ENCODE measurements around the gene MPRIP.
"Not testable (repeated sequence)": the region's sequence is repeated elsewhere in the genome, so short reads cannot be mapped to it uniquely, and the experiment has no call there.

MPRIP gene, protein sequence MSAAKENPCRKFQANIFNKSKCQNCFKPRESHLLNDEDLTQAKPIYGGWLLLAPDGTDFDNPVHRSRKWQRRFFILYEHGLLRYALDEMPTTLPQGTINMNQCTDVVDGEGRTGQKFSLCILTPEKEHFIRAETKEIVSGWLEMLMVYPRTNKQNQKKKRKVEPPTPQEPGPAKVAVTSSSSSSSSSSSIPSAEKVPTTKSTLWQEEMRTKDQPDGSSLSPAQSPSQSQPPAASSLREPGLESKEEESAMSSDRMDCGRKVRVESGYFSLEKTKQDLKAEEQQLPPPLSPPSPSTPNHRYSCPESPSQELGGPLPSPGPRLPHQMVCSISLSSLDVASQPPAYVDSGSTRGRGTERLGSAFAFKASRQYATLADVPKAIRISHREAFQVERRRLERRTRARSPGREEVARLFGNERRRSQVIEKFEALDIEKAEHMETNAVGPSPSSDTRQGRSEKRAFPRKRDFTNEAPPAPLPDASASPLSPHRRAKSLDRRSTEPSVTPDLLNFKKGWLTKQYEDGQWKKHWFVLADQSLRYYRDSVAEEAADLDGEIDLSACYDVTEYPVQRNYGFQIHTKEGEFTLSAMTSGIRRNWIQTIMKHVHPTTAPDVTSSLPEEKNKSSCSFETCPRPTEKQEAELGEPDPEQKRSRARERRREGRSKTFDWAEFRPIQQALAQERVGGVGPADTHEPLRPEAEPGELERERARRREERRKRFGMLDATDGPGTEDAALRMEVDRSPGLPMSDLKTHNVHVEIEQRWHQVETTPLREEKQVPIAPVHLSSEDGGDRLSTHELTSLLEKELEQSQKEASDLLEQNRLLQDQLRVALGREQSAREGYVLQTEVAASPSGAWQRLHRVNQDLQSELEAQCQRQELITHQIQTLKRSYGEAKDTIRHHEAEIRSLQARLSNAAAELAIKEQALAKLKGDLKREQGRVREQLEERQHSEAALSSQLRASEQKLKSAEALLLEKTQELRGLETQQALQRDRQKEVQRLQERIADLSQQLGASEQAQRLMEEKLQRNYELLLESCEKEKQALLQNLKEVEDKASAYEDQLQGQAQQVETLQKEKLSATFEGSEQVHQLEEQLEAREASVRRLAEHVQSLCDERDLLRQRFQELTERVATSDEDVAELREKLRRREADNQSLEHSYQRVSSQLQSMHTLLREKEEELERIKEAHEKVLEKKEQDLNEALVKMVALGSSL (N-terminal part only)

DNA sequence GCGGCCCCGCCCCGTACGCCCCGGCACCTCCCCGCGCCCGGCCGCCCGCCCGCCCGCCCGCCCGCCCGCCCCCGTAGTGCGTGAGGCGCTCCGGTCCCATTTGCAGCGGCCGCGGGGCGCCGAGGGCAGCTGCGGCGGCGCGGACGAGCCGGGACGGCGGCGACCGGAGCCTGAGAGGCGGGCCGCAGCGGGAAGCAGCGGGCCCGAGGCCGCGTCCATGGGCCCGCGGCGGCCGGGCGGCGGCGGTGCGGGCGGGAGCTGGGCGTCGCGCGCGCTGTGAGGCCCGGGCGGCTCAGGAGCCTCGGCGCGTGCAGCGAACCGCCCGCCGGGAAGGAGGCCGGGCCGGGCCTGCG, at the start of gene MPRIP:
MPRIP (plus strand) TSS at position 74 of the 353 bp plus-strand sequence. CDS start 392 bp downstream, outside the sequence.
- no peak for DNase-seq (ENCODE audit: low read depth)

DNA sequence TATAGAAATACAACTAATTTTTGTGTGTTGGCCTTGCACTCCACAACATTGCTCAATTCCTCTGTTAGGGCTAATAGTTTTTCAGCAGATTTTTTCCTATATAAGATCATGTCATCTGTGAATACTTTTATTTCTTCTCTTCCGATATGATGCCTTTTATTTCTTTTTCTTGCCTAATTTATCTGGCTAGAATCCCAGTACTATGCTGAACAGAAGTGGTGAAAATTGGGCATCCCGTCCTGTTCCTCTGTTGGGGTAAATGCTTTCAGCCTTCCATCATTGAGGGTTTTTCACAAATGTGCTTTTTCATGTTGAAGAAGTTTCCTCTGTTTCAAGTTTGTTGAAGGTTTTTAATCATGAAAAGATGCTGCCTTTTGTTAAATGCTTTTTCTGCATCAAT, 47.6 kb upstream of the MPRIP start:
- DNase-seq (ENCODE audit: low read depth) = no peak

DNA sequence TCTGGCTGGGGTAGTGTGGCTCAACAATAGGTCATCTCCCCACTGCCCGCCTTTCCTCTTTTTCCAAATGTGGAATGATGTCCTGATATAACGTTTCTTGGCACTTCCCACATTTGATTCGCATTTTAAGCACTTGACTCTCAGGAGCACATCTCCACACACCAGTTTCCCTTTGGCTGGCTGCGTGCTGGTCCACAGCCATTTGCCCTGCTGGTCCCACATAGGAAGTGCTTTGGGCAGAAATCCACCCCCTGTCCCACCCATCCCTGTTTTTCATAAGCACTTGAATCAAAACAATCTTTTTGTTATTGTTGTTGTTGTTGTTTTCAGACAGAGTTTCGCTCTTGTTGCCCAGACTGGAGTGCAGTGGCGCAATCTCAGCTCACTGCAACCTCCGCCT, 46.3 kb upstream of the MPRIP start:
- DNase-seq (ENCODE audit: low read depth) = no peak

DNA sequence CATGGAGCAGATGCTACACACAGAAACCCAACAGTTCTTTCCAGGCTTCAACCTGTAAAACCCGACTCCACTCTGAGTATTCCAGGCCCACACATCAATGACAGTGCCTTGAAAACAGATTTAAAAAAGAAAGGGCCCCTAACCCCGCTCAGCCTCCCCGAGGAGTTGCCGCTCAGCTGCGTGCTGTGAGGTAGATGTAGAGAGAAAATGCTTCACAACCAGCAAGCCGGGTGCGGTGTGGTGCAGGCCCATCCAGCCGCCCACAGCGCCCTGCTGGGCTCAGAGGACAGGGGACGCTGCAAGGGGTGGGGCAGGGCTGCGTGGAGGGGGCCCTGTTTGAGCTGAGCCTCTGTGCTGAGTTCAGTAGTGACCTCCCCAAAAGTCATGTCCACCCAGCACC, 45.5 kb upstream of the MPRIP start:
- not testable (repeated sequence) for DNase-seq (ENCODE audit: low read depth)

DNA sequence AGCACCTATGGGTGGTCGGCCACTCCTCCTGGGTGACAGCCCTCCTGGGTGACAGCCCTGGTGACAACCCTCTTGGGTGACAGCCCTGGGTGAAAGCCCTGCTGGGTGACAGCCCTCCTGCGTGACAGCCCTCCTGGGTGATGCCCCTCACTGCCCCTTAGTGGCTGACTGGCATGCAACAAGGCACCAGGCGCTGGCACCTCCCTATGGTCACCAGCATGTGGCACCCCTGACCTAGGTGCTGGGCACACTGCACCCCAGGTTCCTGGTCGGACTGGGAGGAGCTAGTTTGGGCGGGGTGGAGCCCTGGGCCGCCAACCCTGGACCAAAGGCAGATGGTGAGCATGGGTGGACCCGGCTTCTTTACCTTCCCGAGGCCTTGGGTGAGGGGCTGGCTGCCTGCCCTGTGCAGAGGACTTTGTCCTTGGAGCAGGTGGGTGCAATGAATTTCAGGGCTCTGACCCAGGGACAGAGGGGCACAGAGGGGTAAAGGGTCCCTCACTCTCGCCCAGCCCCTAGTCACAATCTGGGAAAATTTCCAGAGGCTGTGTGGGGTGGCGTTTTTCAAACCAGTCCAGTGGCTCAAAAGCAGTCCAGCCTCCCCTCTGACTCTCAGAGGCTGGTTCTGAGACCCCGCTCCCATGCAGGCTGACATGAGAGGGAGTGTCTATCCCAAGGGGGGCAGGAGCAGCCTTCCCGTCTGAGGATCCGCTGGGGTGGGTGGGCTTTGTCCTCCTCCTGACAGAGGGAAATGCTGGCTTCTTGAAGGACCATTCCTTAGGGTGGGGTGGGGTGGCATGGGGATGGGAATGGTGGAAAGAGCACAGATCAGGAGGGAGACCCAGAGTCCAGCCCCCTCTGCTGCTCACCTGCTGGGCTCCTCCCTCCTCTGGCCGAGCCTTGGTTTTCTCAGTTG, 44.5 kb upstream of the MPRIP start:
- DNase-seq (ENCODE audit: low read depth) = peak; percentile 60

DNA sequence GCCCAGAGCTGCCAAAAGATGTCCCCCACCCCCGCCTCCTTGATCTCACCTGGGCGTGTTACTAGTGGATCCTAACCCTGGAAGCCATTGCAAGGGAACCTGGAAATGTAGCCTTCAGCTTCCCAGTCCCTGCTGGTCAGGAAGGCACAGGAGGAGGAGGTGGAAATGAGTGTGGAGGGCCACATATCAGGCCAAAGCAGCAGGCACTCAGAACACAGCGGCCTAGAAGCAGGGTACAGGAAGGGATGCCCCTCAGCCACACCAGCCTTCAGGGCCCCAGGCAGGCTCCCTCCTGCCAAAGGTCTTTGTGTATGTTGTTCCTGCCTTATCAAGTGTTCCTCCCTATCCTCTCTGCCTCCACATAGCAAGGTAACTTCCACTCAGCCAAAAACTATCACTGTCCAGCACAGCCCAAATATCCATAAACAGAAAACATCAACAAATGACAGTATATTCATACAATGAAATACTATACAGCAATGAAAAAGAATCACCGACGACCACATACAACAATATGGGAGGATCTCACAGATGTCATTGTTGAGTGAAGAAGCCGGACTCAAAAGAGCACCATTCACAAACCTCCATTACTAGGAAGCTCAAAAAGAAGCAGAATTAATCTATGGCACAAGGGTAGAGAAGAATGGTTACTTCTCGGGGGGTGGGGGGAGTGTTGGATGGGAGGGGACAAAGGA, 42.2 kb upstream of the MPRIP start:
- no peak for DNase-seq (ENCODE audit: low read depth)

DNA sequence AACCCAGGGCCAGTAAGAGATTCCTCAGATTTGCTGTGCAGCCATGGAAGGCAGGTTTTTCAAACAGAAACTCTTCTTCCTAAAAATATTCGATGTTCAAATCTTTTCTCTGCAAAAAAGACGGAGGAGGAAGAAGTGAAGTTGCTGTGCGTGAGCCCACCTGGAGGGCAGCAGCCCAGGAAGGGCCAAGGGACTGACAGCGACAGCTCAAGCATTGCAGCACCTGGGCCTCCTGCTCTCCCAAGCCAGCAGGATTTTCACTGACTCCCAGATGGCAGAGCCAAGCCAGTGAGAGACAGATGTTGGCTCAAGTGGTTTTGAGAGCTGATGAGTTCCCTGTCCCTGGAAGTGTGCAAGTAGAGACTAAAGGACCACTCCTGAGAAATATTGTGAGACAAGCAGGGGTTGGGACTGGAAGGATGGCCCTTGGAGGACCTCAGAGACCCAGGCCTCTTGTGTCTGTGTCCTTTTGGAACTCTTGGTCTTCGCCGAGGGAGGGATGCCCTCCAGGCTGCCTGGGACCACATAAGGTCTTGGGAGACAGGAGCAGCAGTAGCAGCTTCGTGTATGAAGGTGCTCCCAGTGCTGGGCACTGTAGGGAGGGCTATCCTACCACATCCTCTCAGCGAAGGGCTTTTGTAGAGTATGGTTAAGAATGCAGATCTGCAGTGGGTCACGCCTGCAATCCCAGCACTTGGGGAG, 41.0 kb upstream of the MPRIP start:
- DNase-seq (ENCODE audit: low read depth) = no peak

DNA sequence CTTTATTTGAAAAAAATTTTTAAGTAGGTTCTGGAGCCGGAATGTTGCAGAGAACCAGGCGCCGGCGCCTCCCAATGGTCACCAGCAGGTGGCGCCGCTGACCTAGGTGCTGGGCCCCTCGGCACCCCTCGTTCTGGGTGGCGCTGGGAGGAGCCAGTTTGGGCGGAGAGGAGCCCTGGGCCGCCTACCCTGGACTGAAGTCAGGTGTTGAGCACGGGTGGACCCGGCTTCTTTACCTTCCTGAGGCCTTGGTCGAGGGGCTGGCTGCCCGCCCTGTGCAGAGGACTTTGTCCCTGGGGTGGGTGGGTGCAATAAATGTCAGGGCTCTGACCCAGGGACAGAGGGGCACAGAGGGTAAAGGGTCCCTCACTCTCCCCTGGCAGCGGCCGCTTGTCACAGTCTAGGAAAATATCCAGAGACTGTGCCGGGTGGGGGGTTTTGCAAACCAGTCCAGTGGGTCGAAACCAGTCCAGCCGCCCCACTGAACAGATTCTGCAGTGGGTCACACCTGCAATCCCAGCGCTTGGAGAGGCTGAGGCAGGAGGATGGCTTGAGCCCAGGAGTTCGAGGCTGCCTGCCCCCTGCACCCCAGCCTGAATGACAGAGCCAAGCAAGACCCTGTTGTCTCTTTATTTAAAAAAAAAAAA, 40.3 kb upstream of the MPRIP start:
- DNase-seq (ENCODE audit: low read depth) = peak; percentile 73

DNA sequence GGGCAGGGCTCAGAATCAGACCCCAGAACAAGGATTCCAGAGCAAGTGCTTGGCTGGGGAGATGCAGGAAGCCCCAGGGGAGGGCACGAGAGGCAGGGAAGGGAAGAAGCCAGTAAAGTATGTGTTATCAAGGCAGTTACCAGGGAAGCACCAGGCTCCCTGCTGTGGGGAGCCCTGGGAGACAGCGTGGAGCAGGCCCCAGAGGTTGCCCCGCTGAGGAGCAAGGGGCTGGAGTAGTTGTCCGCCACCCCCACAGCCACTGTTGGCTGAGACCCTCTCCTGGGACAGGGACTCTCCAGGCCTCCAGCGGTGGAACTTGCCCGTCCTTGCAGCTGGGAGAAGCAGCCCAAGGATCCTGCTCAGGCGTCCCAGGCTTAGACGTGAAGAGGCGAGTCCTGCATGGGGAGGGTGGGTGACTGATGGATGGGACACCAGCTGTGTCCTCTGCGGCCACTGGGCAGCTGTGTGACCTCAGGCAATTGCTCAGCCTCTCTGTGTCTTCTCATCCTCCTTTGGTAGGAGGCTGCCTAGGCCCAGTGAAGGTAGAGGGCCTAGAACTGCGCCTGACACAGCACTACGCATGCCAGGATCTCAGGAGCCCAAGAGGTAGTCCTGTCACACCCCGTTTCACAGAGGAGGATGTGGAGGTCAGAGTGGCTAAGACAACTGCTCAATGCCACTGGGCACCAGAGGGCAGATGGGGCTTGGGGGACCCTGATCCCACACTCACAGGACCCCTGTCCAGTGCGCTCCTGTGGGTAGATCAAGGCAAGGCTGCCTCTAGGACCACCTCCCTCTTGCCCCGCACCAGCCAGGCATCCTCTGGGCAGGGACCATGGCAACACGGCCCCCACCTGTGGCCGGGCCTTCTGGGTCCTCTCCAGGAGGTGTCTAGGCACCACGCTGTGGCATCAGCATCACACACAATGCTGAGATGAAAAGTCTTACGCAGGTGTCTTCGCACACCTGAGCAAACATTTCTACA, 39.2 kb upstream of the MPRIP start:
- not testable (repeated sequence) for DNase-seq (ENCODE audit: low read depth)

DNA sequence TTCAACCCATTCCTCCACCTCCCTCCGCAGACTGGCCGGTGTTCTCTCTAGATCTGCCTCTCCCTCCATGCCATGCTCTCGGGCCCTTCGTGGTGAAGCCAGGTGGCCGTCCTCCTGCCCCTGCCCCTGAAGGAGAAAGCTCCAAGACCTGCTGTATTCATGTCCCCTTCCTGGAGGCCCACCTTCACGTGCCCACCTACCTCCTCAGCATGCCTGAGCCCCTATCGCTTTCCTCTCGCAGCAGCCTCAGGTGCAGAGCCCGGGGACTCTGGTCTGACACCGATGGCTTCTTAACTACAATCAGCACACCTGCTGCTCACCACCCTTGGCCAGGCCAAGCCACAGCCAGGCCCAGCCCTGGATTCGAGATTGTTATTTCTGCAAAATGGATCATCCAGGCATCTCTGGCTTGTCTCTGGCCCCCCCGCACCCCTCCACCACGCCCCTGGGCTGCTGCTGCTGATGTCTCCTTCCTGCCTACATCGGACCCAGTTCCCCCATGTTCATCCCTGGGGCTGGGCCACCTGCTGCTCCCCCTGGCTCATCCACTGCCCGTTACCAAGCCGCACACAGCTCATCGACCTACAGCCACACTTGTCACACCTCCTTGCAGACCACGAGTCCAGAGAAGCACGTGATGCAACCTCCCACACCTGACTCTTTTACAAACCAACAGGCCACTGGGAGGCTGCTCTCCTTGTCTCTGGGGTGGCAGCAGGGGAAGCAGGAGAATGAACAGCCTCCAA, 37.8 kb upstream of the MPRIP start:
- DNase-seq (ENCODE audit: low read depth) = no peak

DNA sequence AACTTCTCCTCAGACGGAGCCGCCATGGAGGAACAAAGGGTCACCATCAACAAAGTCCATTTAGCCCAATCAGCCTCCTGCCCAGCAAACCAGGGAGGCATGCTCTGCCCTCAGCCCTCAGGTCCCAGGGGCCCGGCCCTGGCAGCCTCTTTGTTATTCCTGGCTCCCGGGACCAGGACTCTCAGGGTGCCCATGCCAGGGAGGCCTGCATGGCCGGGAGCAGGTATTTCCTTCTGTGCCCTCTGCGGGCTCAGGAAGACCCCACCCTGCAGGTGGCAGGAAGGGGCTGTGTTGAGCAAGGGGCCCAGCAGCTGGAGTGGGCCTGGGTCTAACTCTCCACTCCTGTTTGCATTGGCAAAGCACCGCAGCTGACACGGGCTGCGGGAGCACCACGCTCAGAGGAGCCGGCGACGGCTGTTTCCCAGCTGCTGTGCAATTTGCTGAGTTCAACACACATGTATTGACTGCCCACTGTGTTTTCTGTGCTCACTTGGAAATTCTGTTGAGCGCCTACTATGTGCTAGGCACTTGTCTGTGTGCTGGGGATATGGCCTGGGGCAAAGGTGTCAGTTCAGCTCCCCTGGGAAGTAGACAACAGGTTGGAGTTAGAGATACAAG, 37.2 kb upstream of the MPRIP start:
- DNase-seq (ENCODE audit: low read depth) = not testable (repeated sequence)

DNA sequence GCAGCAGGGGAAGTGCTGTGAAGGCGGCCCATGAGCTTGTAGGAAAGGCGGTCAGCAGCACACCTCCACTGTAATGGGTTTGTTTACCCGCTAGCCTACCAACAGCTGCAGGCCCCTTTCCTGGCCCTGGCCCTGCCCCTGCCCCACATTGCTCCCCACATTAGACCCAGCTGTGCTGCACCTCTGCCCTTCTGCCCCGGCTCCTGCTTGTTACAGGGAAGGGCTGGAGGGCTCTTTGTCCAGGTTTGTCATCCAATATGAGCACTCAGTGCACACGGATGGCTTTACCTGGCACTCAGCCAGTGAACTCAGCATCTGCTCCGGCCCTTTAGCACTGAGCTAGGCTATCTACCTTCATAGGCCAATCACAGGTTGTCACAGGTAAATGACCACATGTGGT, 34.4 kb upstream of the MPRIP start:
- DNase-seq (ENCODE audit: low read depth) = not testable (repeated sequence)

DNA sequence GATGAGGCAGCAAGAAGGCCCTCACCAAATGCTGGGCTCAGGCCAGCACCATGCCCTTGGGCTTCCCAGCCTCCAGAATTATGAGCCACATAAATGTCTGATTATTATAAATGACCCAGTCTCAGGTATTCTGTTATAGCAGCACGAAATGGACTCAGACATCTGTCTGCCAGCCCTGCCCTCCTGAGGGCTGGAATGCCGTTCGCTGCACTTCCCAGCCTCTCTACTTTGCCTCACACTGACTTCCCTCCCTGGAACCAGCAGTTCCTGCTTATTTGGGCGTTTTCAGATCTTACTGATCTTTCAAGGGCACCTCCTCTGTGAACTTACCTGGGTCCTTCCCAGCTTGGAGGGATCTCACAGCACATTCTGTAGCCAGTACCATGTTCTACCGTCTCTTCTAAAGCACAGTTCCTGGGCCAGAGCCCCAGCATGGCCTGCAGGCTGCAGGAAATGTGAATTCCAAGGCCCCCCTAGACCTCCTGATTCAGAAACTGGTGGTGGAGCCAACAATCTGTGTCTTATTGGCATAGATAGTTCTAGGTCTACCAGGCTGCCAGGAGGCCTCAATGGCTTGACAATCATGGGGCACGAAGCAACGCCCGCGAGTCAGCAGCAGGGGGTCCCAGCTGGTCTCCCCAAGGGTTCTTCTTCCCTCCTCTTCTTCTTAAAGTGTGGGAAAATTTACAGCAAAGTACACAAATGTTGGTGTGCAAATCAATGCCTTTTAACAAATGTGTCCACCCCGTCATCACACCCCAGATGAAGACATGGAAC, 33.4 kb upstream of the MPRIP start:
- not testable (repeated sequence) for DNase-seq (ENCODE audit: low read depth)

DNA sequence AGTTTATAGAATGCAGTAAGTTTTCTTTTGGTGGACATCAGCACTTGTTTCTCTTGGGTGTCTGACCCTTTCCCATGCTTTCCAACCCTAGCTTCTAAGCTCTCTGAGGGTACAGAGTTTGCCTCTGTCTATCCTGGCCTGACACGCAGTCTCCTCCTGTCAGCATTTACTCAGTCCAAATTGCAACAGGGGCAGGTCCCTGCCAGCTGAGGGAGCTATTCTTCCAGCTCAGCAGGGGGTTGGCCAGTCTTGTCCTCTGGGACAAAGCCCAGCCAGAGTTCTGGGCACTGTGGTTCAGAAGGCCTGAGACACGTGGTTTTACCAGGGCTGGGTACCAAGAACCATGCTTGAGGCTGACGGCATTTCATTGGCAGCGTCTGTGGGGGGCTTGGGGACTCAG, 32.3 kb upstream of the MPRIP start:
- not testable (repeated sequence) for DNase-seq (ENCODE audit: low read depth)

DNA sequence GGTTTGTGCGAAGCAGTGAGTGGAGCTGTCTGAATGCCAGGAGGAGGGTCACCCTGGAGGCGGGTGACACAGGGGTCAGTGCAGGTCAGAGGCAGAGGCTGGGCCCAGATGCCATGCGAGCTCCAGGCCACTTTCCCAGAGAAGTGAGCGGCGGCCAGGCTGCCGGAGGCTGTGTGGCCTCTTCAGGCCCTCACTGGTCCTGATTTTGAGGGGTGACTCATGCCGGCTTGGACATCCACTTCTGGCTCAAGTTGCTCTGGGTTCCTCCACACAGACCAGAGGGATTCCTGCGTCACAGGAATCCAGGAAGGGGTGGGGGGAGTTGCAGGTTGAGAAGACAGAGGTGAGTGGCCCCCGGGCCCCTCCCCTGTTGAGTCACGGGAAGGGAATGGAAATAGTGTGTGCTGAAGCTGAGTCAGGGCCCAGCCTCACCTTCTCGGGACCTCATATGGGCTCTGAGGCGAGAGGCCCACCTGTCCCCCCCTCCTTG, 31.7 kb upstream of the MPRIP start:
- DNase-seq (ENCODE audit: low read depth) = not testable (repeated sequence)

Data from stimulated activated CD8-positive, alpha-beta memory T cell treated with anti-CD3 and anti-CD28 coated beads, Interleukin-4, amount 100 ng/mL, for 24 hours (primary cell).